Liver (tissue), 2 donors: ENCODE measurements around the gene MDP1.

ENCODE experiments used
- TF ChIP-seq, protein P1 (sequence below): IDR thresholded peaks from 2 replicates; pipeline ENCODE4 v1.6.1; 2016; ENCODE audit warnings: antibody characterized with exemption, mild to moderate bottlenecking
- TF ChIP-seq, protein P2 (sequence below): fragments of 150-350 bp; IDR thresholded peaks from 2 replicates; pipeline ENCODE4 v1.5.1; 2017; ENCODE audit warnings: improper control_type of control experiment, low read depth, low read length; ENCODE audit not compliant: missing input control
- donor health status: healthy.

DNA sequence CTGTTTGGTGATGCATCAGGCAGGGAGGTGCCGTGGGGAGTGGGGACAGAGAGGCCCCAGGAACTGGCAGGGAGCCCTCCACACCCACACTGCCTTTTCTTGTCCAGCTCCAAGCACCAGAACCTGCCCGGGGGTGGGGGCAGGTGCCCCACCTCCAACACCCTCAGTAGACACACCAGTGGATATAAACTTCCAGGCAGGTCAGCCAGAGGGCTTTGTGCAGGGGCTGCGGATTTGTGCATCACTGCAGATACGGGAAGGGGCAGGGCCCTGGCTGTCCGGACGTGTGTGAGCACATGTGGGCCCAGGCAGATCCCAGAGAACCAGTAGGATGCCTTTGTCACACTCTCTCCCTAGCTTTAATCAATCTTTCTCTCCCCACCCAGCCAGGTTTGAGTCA lies 48.4 kb upstream of the MDP1 start:
- TF ChIP-seq, protein P1, sequence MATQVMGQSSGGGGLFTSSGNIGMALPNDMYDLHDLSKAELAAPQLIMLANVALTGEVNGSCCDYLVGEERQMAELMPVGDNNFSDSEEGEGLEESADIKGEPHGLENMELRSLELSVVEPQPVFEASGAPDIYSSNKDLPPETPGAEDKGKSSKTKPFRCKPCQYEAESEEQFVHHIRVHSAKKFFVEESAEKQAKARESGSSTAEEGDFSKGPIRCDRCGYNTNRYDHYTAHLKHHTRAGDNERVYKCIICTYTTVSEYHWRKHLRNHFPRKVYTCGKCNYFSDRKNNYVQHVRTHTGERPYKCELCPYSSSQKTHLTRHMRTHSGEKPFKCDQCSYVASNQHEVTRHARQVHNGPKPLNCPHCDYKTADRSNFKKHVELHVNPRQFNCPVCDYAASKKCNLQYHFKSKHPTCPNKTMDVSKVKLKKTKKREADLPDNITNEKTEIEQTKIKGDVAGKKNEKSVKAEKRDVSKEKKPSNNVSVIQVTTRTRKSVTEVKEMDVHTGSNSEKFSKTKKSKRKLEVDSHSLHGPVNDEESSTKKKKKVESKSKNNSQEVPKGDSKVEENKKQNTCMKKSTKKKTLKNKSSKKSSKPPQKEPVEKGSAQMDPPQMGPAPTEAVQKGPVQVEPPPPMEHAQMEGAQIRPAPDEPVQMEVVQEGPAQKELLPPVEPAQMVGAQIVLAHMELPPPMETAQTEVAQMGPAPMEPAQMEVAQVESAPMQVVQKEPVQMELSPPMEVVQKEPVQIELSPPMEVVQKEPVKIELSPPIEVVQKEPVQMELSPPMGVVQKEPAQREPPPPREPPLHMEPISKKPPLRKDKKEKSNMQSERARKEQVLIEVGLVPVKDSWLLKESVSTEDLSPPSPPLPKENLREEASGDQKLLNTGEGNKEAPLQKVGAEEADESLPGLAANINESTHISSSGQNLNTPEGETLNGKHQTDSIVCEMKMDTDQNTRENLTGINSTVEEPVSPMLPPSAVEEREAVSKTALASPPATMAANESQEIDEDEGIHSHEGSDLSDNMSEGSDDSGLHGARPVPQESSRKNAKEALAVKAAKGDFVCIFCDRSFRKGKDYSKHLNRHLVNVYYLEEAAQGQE, result no peak
- TF ChIP-seq, protein P2, sequence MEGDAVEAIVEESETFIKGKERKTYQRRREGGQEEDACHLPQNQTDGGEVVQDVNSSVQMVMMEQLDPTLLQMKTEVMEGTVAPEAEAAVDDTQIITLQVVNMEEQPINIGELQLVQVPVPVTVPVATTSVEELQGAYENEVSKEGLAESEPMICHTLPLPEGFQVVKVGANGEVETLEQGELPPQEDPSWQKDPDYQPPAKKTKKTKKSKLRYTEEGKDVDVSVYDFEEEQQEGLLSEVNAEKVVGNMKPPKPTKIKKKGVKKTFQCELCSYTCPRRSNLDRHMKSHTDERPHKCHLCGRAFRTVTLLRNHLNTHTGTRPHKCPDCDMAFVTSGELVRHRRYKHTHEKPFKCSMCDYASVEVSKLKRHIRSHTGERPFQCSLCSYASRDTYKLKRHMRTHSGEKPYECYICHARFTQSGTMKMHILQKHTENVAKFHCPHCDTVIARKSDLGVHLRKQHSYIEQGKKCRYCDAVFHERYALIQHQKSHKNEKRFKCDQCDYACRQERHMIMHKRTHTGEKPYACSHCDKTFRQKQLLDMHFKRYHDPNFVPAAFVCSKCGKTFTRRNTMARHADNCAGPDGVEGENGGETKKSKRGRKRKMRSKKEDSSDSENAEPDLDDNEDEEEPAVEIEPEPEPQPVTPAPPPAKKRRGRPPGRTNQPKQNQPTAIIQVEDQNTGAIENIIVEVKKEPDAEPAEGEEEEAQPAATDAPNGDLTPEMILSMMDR, result no peak
